Activated effector memory CD4-positive, alpha-beta T cell treated with Interleukin-2 at 50 U/mL for 16 hours (primary cell): ENCODE data around the gene MYT1.
"Not testable (repeated sequence)": the region's sequence is repeated elsewhere in the genome, so short reads cannot be mapped to it uniquely, and the experiment has no call there.

ENCODE experiments used
- DNase-seq: peaks from one replicate; pipeline ENCODE4 v3.0.0-alpha.2; 2020

Gene MYT1

DNA sequence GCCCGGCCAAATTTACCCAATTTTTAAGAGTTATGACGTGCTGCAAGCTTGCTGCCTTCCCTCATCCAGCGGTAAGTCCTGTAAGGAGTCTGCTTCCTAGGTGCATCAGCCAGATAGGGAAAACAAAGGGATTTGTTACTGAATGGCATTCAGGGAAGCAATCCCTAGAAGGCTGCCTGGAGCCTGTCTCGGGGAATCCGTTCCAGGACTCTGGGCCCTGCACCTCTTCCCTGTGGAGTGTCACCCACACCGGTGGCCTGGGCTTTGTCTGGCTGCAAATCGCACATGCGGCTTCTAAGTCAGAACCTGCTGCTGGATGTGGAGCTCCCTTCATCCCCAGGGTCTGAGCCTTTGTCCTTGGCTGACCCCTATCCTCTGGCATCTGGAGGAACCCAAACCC, 7.0 kb downstream of the MYT1 start:
- no peak for DNase-seq

GRCh38 chr20:64173116-64173515, 8.9 kb downstream of the MYT1 start:
- DNase-seq = no peak

GRCh38 chr20:64176551-64176950, 12.3 kb downstream of the MYT1 start:
- DNase-seq = no peak

GRCh38 chr20:64176971-64177370, 12.7 kb downstream of the MYT1 start:
- no peak for DNase-seq

- DNase-seq = no peak
These were observed 13.1 kb downstream of the MYT1 start for GRCh38 chr20:64177384-64177783.

GRCh38 chr20:64177787-64178186, 13.5 kb downstream of the MYT1 start:
- DNase-seq = no peak

- DNase-seq = not testable (repeated sequence)
These were observed 14.7 kb downstream of the MYT1 start for GRCh38 chr20:64178925-64179324.

DNA sequence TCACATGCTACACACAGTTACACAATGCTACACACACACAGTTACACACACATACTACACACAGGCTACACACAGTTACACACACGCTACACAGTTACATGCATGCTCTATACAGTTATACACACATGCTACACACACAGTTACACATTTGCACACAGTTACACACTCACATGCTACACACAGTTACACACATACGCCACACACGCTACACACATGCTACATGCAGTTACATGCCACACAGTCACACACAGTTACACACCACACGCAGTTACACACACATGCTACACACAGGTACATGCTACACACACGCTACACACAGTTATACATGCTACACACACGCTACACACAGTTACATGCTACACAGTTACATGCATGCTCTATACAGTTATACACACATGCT, 15.6 kb downstream of the MYT1 start:
- no peak for DNase-seq

DNA sequence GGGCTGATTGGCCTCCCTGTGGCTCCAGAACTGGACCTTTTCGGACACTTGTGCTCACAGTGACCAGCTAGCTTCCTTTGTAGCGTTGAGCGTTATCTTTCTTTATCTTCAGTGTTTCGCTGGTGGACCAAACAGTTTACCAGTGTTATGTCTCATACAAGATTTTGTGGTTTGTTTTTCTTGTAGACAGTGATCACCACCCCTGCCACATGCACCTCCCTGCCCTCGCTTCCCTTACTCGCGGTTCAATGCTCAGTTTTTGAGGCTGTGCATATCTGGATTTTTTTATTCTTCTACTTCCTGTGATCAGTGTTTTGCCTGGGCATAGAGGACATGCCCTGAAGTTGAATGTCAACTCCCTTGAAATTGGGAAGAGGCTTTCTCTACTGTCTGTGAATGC, 16.4 kb downstream of the MYT1 start:
- DNase-seq = peak; percentile 13

DNA sequence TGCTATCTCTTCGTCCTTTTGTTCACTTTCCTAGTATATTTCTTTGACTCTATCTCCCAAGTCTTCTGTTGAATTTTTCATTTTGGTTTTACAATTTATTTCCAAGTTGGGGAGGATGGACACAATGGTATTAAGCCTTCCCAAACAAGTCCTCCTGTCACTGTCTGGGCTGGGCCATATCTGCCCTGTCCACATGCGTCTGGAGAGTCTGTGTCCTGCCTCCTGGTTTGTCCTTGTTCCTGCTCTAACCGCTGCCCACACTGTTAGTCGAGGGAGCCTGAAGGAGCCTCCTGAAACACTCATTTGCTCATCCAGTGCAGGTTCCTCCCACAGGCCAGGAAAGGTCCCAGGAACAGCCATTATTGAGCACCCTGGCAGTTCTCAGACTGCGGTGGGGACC, 17.1 kb downstream of the MYT1 start:
- no peak for DNase-seq

GRCh38 chr20:64182146-64182865, 18.1 kb downstream of the MYT1 start:
- no peak for DNase-seq

DNA sequence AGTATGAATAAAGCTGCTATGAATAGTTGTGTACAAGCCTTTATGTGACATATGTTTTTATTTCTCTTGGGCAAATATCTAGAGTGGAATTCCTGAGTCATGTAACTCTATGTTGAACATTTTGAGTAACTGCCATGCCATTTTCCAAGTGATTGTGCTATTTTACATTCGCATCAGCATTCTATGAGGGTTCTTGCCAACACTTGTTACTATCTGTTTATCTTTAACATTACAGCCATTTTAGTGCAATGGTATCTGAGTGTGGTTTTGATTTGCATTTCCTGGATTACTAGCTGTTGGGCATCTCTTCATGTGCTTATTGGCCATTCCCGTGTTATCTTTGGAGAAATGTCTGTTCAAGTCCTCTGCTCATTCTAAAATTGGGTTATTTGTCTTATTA, 19.1 kb downstream of the MYT1 start:
- DNase-seq = no peak

GRCh38 chr20:64184795-64185194, 20.5 kb downstream of the MYT1 start:
- no peak for DNase-seq

DNA sequence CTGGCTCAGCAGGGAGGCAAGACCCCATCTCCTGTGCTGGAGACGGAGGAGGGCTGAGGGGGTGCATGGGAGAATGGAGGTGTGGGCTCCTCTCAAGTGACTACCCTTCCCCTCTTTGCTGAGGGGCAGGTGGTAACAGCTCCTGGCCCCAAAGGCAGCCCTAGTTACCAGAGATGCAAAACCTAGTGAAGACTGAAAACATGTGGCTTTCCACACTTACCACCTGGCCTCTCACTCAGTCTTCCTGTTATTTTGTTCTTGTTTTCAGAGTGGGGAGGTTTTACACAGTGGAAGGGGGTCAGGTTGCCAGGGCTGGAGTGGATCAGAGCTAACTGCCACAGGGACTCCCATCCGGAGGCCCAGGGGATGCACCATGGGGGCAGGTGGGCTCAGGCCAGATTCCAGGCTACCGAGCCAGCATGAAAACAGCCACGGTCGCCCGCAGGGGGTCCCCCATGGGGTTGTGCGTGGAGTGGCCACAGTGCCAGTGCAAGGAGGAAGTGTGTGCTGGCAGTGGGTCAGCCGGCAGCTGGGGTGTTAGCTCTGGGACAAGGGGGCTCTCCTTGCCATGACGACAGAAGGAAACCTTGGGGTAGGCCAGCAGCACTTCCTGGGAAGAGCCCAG, 21.1 kb downstream of the MYT1 start:
- no peak for DNase-seq

- no peak for DNase-seq
These were observed 21.9 kb downstream of the MYT1 start for GRCh38 chr20:64186071-64186598.

DNA sequence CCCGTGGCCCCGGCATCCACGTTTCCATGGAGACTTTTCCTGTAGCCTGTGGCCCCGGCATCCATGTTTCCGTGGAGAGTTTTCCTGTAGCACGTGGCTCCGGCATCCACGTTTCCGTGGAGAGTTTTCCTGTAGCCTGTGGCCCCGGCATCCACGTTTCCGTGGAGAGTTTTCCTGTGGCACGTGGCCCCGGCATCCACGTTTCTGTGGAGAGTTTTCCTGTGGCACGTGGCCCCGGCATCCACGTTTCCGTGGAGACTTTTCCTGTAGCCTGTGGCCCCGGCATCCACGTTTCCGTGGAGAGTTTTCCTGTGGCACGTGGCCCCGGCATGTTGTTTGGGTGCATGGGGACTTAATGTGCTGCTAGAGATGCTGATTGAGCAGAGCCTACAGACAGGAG, 23.0 kb downstream of the MYT1 start:
- DNase-seq = not testable (repeated sequence)

DNA sequence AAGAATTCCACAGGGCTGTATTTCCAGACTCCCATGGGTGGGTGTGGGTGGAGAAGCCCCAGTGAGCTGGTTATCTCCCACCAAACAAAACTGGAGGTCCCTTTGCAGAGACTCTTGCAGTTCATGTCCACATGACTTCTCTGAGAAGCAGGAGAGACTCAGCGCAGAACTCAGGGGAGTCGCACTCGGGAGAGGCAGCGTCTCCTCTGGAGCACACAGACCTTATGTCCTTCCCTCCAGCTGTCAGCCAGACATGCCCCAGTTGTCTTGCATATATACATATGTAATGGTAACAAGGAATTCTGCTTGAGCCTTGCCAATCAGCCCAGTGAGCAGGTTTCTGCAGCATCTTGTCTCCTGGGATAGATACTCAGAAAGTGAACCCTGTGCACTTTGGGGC, 23.8 kb downstream of the MYT1 start:
- DNase-seq = no peak

DNA sequence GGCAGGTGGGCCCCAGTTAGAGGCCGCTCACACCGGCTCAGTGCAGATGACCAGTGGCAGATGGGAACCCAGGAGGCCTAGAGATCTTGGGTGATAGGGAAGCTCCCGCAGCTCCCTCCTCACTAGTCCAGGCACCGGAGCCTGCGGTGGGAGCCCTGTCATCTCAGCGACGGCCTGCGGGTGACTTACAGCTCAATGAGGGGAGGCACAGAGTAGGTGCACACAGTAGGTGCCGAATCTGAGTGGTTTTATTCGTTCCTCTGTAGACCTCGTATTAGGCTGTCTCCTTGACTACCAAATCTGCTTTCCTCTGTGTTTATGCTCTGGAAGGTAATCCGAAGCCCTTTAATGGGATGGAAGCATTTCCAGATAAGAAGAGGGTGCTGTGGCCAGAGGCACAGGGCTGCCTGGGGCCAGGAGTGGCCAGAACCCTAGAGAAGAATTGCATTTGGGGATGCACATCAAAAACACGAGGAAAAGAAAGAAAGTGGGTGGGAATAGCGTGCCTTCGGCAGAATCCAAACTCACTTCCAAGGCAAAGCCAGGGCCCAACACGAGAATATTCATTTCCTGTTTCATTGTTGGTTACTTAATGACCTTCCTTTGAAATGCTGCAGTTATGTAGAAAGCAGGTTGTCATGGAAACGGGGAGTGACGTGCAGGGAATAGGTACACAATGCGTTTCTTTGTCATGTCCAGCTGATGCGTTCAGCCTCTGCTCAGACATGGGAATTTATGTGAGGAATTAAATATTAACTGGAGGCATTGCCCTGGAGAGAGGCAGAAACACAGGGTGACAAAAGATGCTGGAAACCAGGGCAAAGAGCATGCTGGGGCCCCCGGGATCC, 24.7 kb downstream of the MYT1 start:
- no peak for DNase-seq

DNA sequence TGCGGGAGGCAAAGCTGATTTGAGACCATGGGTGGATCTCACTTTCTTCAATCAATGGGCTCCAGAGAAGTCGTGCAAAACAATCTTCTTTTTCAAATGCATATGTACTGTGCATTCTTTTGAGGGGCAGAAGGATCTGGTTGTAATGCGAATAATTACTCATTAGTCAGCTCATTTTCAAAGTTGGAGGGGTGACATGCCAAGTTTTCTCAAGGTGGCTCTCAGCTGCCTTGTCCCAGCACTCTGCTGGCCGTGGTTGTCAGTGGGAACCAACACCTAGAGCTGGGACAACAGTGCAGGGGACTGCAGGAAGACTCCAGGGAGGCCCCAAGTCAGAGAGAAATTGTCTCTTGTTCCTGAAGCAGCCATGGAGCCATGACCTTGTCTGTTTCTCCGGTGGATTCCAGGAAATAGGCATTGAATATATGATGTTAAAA, 25.3 kb downstream of the MYT1 start:
- DNase-seq = no peak

DNA sequence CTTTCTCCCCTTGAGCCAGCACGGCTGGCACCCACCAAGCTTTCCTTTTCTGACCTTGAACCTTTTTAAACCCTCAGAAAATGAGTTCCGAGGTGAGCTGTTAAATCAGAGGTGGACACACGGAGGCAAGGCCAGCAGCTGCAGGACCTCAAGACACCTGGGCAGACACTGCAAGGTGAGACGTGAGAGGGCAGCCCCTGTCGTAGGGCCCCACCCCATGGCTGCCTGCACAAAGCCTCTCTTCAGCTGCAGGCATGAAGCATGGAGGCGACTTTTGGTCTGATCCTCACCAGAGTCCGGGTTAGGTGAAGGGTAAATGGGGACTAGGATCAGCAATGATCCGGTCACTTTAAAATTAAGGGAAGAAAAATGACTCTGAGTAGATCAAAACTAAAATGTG, 25.7 kb downstream of the MYT1 start:
- DNase-seq = no peak

GRCh38 chr20:64191002-64191401, 26.8 kb downstream of the MYT1 start:
- no peak for DNase-seq

- DNase-seq = no peak
These were observed 28.2 kb downstream of the MYT1 start for GRCh38 chr20:64192406-64192805.

DNA sequence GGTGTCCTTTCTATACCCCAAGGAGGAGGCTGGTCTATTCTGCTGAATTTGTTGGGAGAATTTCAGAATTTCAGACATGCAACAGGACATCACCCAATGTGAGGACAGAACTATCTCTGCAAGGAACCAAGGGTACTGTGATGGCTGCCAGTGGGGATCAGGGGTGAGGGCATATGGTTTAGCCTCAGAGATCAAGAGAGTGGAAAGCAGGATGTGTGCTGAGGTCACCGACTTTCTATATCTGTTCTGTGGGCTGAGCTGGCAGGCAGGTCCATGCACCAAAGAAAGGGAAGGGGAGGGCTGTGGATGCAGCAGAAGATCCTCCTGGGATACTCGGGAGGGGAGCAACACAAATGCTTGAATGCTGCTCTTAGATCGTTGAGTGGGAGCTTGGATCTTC, 28.8 kb downstream of the MYT1 start:
- no peak for DNase-seq

- no peak for DNase-seq
These were observed 30.0 kb downstream of the MYT1 start for GRCh38 chr20:64194269-64194668.
